Transverse colon (tissue), 4 donors: ENCODE measurements around the gene CBX7.

Experiments
- EP300 ChIP-seq: sonication (generic); formaldehyde crosslinking; IDR thresholded peaks from one replicate; pipeline ENCODE4 v1.6.1; 2017; ENCODE audit warnings: antibody characterized with exemption, low read depth
- POLR2A ChIP-seq: fragments of 450-650 bp; IDR thresholded peaks from one replicate; pipeline ENCODE4 v1.6.1; 2016; ENCODE audit warnings: antibody characterized with exemption, mild to moderate bottlenecking, moderate library complexity
- POLR2AphosphoS5 ChIP-seq, 3 donors: sonication (generic); formaldehyde crosslinking; IDR thresholded peaks; one replicate each; pipeline ENCODE4 v1.6.1; 2016; ENCODE audit warnings: antibody characterized with exemption in 3 of 3
- TF ChIP-seq, protein P1 (sequence below), 5 experiments: fragments of 200-600 bp in 3 of 5; fragments of 450-650 bp in 2 of 5; sonication (generic) in 3 of 5; IDR thresholded peaks; 1 replicate in 2 of 5; 2 replicates in 3 of 5; pipeline ENCODE4 v1.5.1; 2016 to 2017; ENCODE audit warnings: antibody characterized with exemption in 5 of 5, inconsistent platforms in 3 of 5, mild to moderate bottlenecking in 2 of 5, moderate library complexity in 1 of 5

DNA sequence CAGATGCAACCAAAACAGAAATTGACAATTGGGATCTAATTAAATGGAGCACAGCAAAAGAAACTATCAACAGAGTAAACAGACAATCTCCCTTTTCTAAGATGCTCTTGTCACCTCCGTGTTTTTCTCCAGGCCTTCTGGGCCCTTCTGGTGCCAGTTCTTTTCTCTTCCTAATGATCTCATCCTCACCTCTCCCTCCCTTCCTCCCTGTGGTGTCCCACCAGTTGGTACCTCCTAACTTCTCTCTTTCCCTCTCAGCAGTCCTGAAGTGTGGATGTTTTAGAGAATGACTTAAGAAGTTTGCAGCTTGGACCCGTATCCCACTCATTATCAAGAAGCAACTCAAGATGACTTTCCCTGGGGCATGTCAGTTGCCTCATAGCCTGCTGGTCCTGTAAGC lies 49.0 kb downstream of the CBX7 start:
- TF ChIP-seq, protein P1, sequence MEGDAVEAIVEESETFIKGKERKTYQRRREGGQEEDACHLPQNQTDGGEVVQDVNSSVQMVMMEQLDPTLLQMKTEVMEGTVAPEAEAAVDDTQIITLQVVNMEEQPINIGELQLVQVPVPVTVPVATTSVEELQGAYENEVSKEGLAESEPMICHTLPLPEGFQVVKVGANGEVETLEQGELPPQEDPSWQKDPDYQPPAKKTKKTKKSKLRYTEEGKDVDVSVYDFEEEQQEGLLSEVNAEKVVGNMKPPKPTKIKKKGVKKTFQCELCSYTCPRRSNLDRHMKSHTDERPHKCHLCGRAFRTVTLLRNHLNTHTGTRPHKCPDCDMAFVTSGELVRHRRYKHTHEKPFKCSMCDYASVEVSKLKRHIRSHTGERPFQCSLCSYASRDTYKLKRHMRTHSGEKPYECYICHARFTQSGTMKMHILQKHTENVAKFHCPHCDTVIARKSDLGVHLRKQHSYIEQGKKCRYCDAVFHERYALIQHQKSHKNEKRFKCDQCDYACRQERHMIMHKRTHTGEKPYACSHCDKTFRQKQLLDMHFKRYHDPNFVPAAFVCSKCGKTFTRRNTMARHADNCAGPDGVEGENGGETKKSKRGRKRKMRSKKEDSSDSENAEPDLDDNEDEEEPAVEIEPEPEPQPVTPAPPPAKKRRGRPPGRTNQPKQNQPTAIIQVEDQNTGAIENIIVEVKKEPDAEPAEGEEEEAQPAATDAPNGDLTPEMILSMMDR (IDR thresholded peaks at IDR 0.05), result no peak
- no peak for TF ChIP-seq EP300
- no peak for TF ChIP-seq POLR2A
- no peak for TF ChIP-seq POLR2AphosphoS5 (IDR thresholded peaks at IDR 0.05)
